Hindlimb muscle (tissue), 1 donor: ENCODE results near the gene ZNF592. TPM values are rescaled to one million over a fixed set of nuclear protein-coding genes. Genes with fewer than 3 reads are reported as not detected.

ENCODE experiments used
- polyA plus RNA-seq: library from polyadenylated mRNA; unstranded; fragments of 120-200 nt; gene quantifications from one replicate; pipeline ENCODE4 v1.2.1, GENCODE V29; 2013; ENCODE audit not compliant: insufficient read length

Gene ZNF592
- polyA plus RNA-seq, 1 donor, result 26.1 TPM

Other genes with a start within 250 kb of the ZNF592 start
- 14.0 TPM for gene ZSCAN2, start 147.6 kb upstream of the ZNF592 start, polyA plus RNA-seq
- gene WDR73, start 94.3 kb upstream of the ZNF592 start, polyA plus RNA-seq, result 17.5 TPM
- gene NMB, start 90.4 kb upstream of the ZNF592 start, polyA plus RNA-seq, result 1.6 TPM
- gene SEC11A, start 32.5 kb upstream of the ZNF592 start, polyA plus RNA-seq, result 279 TPM
- gene ALPK3, start 68.8 kb downstream of the ZNF592 start, polyA plus RNA-seq, result 106 TPM
- 0.32 TPM for gene SLC28A1, start 136.1 kb downstream of the ZNF592 start, polyA plus RNA-seq
- gene PDE8A, start 233.3 kb downstream of the ZNF592 start, polyA plus RNA-seq, result 25.4 TPM